ENCODE results near the gene PGC.

PGC gene

GRCh38 chr6:41695825-41696224, 51.4 kb downstream of the PGC start:
- Histone ChIP-seq H2AFZ (ENCODE audit: low read depth, low read length) (no peak overlapping the region), H3K27ac (ENCODE audit: low read length) (no peak overlapping the region), H3K9ac (ENCODE audit: low read length) (no peak overlapping the region), H4K20me1 (ENCODE audit: insufficient read depth, low read length) (peaks cover 87% of the 10 kb centered on the region), H3K27me3 (ENCODE audit: low read depth, low read length) (no peaks in the 10 kb centered on the region), H3K4me1 (ENCODE audit: low read length) (peaks cover 4% of the 10 kb centered on the region; the same call in 1 of the 2 replicates), H3K79me2 (ENCODE audit: low read length) (peaks cover 78% of the 10 kb centered on the region), H3K4me2 (ENCODE audit: low read length) (no peak overlapping the region), H3K4me3 (ENCODE audit: low read length) (no peak overlapping the region), H3K36me3 (replicated peaks; ENCODE audit: low read depth, low read length) (peaks cover 43% of the 10 kb centered on the region), H3K9me3 (ENCODE audit: insufficient read depth, low read length) (no peaks in the 10 kb centered on the region)
- TF ChIP-seq, protein P1, sequence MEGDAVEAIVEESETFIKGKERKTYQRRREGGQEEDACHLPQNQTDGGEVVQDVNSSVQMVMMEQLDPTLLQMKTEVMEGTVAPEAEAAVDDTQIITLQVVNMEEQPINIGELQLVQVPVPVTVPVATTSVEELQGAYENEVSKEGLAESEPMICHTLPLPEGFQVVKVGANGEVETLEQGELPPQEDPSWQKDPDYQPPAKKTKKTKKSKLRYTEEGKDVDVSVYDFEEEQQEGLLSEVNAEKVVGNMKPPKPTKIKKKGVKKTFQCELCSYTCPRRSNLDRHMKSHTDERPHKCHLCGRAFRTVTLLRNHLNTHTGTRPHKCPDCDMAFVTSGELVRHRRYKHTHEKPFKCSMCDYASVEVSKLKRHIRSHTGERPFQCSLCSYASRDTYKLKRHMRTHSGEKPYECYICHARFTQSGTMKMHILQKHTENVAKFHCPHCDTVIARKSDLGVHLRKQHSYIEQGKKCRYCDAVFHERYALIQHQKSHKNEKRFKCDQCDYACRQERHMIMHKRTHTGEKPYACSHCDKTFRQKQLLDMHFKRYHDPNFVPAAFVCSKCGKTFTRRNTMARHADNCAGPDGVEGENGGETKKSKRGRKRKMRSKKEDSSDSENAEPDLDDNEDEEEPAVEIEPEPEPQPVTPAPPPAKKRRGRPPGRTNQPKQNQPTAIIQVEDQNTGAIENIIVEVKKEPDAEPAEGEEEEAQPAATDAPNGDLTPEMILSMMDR (IDR thresholded peaks at IDR 0.05; ENCODE audit: low read depth, low read length), result no peak
- TF ChIP-seq EZH2phosphoT487 (IDR thresholded peaks at IDR 0.05; ENCODE audit: low read depth), result no peak

- Histone ChIP-seq H3K36me3 (replicated peaks; ENCODE audit: low read depth, low read length) (peaks cover 49% of the 10 kb centered on the region), H3K4me3 (ENCODE audit: low read length) (no peak overlapping the region), H2AFZ (ENCODE audit: low read depth, low read length) (no peak overlapping the region), H4K20me1 (ENCODE audit: insufficient read depth, low read length) (peaks cover 81% of the 10 kb centered on the region), H3K79me2 (ENCODE audit: low read length) (peaks cover 73% of the 10 kb centered on the region), H3K4me2 (ENCODE audit: low read length) (no peak overlapping the region), H3K9ac (ENCODE audit: low read length) (no peak overlapping the region), H3K4me1 (ENCODE audit: low read length) (peaks cover 4% of the 10 kb centered on the region; the same call in 1 of the 2 replicates), H3K27ac (ENCODE audit: low read length) (no peak overlapping the region), H3K27me3 (ENCODE audit: low read depth, low read length) (no peaks in the 10 kb centered on the region), H3K9me3 (ENCODE audit: insufficient read depth, low read length) (no peaks in the 10 kb centered on the region)
- no peak for TF ChIP-seq EZH2phosphoT487 (IDR thresholded peaks at IDR 0.05; ENCODE audit: low read depth)
- TF ChIP-seq, protein P1 (IDR thresholded peaks at IDR 0.05; ENCODE audit: low read depth, low read length), result no peak
Measured at GRCh38 chr6:41694815-41695526, 52.2 kb downstream of the PGC start.

DNA sequence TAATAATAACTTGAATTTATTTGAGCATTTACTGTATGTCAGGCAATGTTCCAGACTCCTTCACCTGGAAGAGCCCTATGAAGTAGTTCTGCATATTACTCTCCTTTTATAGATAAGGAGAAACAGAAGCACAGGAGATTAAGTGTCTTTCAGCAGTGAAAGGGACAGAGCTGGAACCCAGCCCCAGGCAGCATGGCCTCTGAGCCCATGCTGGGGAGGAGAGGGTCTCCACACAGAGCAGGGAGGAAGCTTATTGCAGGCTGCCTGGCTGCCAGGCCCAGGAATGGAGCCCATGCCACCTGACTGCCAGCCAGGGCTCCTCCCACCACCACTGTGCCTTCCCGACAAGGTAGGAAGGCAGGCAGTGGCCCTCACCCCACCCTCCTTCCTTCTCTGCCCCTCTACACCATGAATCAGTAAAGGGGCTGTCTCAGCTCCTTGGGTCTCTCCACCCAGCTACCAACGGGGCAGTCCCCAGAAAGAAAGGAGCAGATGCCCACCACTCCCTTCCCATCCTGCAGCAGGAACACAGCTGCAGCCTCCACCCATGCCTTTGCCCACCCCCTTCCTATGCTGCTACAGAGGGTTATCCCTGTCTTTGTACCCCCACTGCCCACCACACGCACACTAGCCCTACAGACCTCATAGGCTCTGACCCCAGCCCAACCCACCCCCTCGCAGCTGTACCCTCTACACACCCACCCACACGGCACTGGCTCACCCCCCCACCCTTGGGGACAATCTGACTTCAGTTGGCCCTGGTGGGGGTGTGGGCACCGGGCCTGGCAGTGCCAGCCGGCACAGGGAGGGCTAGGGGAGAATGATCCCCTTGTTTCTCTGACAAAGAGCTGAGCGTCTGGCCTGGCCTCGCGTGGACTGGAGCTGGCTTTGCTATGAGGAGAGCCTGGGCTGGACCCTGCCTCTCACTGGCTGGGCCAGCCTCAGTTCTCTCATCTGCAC, 53.6 kb downstream of the PGC start:
- TF ChIP-seq EZH2phosphoT487 (IDR thresholded peaks at IDR 0.05; ENCODE audit: low read depth), result no peak
- TF ChIP-seq, protein P1 (IDR thresholded peaks at IDR 0.05; ENCODE audit: low read depth, low read length), result no peak
- H2AFZ ChIP-seq (ENCODE audit: low read depth, low read length), result no peak overlapping the region
- H3K79me2 ChIP-seq (ENCODE audit: low read length), result peaks cover 59% of the 10 kb centered on the region
- no peak overlapping the region for H3K4me3 ChIP-seq (ENCODE audit: low read length)
- no peak overlapping the region for H3K9ac ChIP-seq (ENCODE audit: low read length)
- H4K20me1 ChIP-seq (ENCODE audit: insufficient read depth, low read length), result peaks cover 67% of the 10 kb centered on the region
- no peaks in the 10 kb centered on the region for H3K27me3 ChIP-seq (ENCODE audit: low read depth, low read length)
- H3K27ac ChIP-seq (ENCODE audit: low read length), result no peak overlapping the region
- H3K4me2 ChIP-seq (ENCODE audit: low read length), result no peak overlapping the region
- peaks cover 45% of the 10 kb centered on the region for H3K36me3 ChIP-seq (replicated peaks; ENCODE audit: low read depth, low read length)
- H3K4me1 ChIP-seq (ENCODE audit: low read length), result peaks cover 4% of the 10 kb centered on the region; the same call in 1 of the 2 replicates
- H3K9me3 ChIP-seq (ENCODE audit: insufficient read depth, low read length), result no peaks in the 10 kb centered on the region

GRCh38 chr6:41692730-41693129, 54.5 kb downstream of the PGC start:
- Histone ChIP-seq H3K79me2 (ENCODE audit: low read length) (peaks cover 50% of the 10 kb centered on the region), H3K27me3 (ENCODE audit: low read depth, low read length) (no peaks in the 10 kb centered on the region), H3K27ac (ENCODE audit: low read length) (no peak overlapping the region), H4K20me1 (ENCODE audit: insufficient read depth, low read length) (peaks cover 60% of the 10 kb centered on the region), H3K4me2 (ENCODE audit: low read length) (no peak overlapping the region), H3K4me1 (ENCODE audit: low read length) (peaks cover 4% of the 10 kb centered on the region; the same call in 1 of the 2 replicates), H2AFZ (ENCODE audit: low read depth, low read length) (no peak overlapping the region), H3K36me3 (replicated peaks; ENCODE audit: low read depth, low read length) (peaks cover 45% of the 10 kb centered on the region), H3K4me3 (ENCODE audit: low read length) (no peak overlapping the region), H3K9ac (ENCODE audit: low read length) (no peak overlapping the region), H3K9me3 (ENCODE audit: insufficient read depth, low read length) (no peaks in the 10 kb centered on the region)
- no peak for TF ChIP-seq EZH2phosphoT487 (IDR thresholded peaks at IDR 0.05; ENCODE audit: low read depth)
- TF ChIP-seq, protein P1 (IDR thresholded peaks at IDR 0.05; ENCODE audit: low read depth, low read length), result no peak
